K562 (cell line): Measurements from ENCODE around the gene GPS2. TPM values are rescaled to one million over a fixed set of nuclear protein-coding genes. Genes with fewer than 3 reads are reported as not detected.

Source experiments
- ATAC-seq: fragments of 200-7000 bp; cut with Tn5 transposase; 3 replicates; pipeline ENCODE4 v1.9.1; 2020; ENCODE audit warnings: moderate library complexity
- BruUV-seq: library from RNA; stranded (reverse); fragments of 400-500 nt; replicated peaks from 2 replicates; lab custom pipeline; 2021; lab: Mats Ljungman, UMichigan
- CTCF ChIA-PET: fragments of 300-600 bp; formaldehyde crosslinking; extraction: SDS; loops from one replicate; lab custom pipeline; 2021; ENCODE audit warnings: low intra/inter-chr PET ratio; lab: Yijun Ruan, JAX
- POLR2A ChIA-PET: fragments of 300-600, 350-650 bp; sonication (Branson Sonifier 250); formaldehyde crosslinking; extraction: SDS; loops from one replicate; lab custom pipeline; 2021; ENCODE audit warnings: antibody characterized with exemption, inconsistent platforms; lab: Yijun Ruan, JAX
- DNase-seq, 4 experiments: peaks; one replicate each; pipeline versions ENCODE4 v3.0.0 to v3.0.0-alpha.2; 2011 to 2018; ENCODE audit warnings: low spot score in 3 of 4, mixed read lengths in 3 of 4; ENCODE audit errors: extremely low read depth in 1 of 4
- FAIRE-seq: peaks from 2 replicates; lab custom pipeline; 2011; peaks lifted over from hg19 to GRCh38; lab: Jason Lieb, UNC
- H2AFZ ChIP-seq: 2 replicates; pipeline ENCODE4 v1.6.0; 2011; ENCODE audit warnings: low read depth, low read length, control low read depth, inconsistent platforms
- H3K27ac ChIP-seq: fragments of 200-600 bp; 3 replicates; pipeline ENCODE4 v1.8.0; 2011; ENCODE audit warnings: low read depth, mild to moderate bottlenecking, control low read depth, inconsistent platforms, low read length, moderate library complexity, mixed read lengths; ENCODE audit errors: extremely low read depth
- H3K27me3 ChIP-seq, 2 experiments: fragments of 300-600 bp in 1 of 2; 2 replicates in 1 of 2; 3 replicates in 1 of 2; pipeline versions ENCODE4 v1.6.0 to v1.8.0; 2011; ENCODE audit warnings: inconsistent platforms in 2 of 2, low read length in 2 of 2, mild to moderate bottlenecking in 1 of 2, mixed read lengths in 1 of 2, moderate library complexity in 1 of 2; ENCODE audit not compliant: control insufficient read depth in 2 of 2, insufficient read depth in 2 of 2
- H3K36me3 ChIP-seq: fragments of 300-600 bp; 3 replicates; pipeline ENCODE4 v1.8.0; 2011; ENCODE audit warnings: mild to moderate bottlenecking, low read length, inconsistent platforms; ENCODE audit not compliant: control insufficient read depth, insufficient read depth
- H3K4me1 ChIP-seq, 2 experiments: fragments of 200-600 bp in 1 of 2; replicated peaks in 1 of 2; 2 replicates in 1 of 2; 3 replicates in 1 of 2; pipeline versions ENCODE4 v1.5.1 to v1.8.0; 2011; ENCODE audit warnings: inconsistent platforms in 2 of 2, low read length in 2 of 2, mild to moderate bottlenecking in 1 of 2, mixed read lengths in 1 of 2, moderate library complexity in 1 of 2; ENCODE audit not compliant: control insufficient read depth in 2 of 2, insufficient read depth in 2 of 2
- H3K4me2 ChIP-seq: 2 replicates; pipeline ENCODE4 v1.6.1; 2011; ENCODE audit warnings: low read length, control low read depth, inconsistent platforms, mixed read lengths; ENCODE audit not compliant: insufficient read depth
- H3K4me3 ChIP-seq: fragments of 200-600 bp; sonication (generic), shearing (Covaris generic); 2 replicates; pipeline ENCODE4 v1.5.1; 2016; ENCODE audit warnings: control low read depth, inconsistent platforms
- H3K79me2 ChIP-seq: fragments of 200-600 bp; 3 replicates; pipeline ENCODE4 v1.8.0; 2011; ENCODE audit warnings: low read length, inconsistent platforms; ENCODE audit not compliant: control insufficient read depth, insufficient read depth
- H3K9ac ChIP-seq, 2 experiments: 2 replicates each; pipeline versions ENCODE4 v1.6.0 to v1.6.1; 2011; ENCODE audit warnings: low read depth in 2 of 2, low read length in 2 of 2, control low read depth in 1 of 2, inconsistent platforms in 1 of 2, mild to moderate bottlenecking in 1 of 2, mixed read lengths in 1 of 2; ENCODE audit not compliant: insufficient read depth in 1 of 2
- H3K9me1 ChIP-seq: one replicate; pipeline ENCODE4 v1.6.0; 2011; ENCODE audit warnings: inconsistent platforms, mild to moderate bottlenecking, low read length, moderate library complexity; ENCODE audit not compliant: control insufficient read depth, insufficient read depth
- H3K9me3 ChIP-seq: replicated peaks from 2 replicates; pipeline ENCODE4 v1.5.1; 2011; ENCODE audit warnings: low read depth, low read length, inconsistent platforms; ENCODE audit not compliant: control insufficient read depth, insufficient read depth
- H4K20me1 ChIP-seq: replicated peaks from 2 replicates; pipeline ENCODE4 v1.6.1; 2011; ENCODE audit warnings: low read length, inconsistent platforms, mixed read lengths; ENCODE audit not compliant: control insufficient read depth, insufficient read depth
- CEBPG ChIP-seq, 3 experiments: fragments of 200-800 bp in 1 of 3; sonication (Bioruptor generic) in 1 of 3; sonication (generic) in 1 of 3; formaldehyde crosslinking in 1 of 3; IDR thresholded peaks in 2 of 3; conservative IDR thresholded peaks in 1 of 3; 2 replicates each; pipeline versions ENCODE4 v1.6.1 to v1.8.0; 2016 to 2022; ENCODE audit warnings: missing compliant biosample characterization in 2 of 3, missing genetic modification characterization in 2 of 3, mild to moderate bottlenecking in 1 of 3, missing genetic modification reagents in 1 of 3
- POLR2G ChIP-seq: fragments of 200-400 bp; formaldehyde crosslinking; IDR thresholded peaks from 2 replicates; pipeline ENCODE4 v1.6.1; 2017; ENCODE audit warnings: low read depth, mild to moderate bottlenecking, antibody characterized with exemption, low read length, moderate library complexity
- PTRF ChIP-seq: fragments of 450-650 bp; IDR thresholded peaks from 2 replicates; pipeline ENCODE4 v1.6.1; 2016; ENCODE audit warnings: mild to moderate bottlenecking, missing genetic modification characterization, missing compliant biosample characterization
- RBM34 ChIP-seq: fragments of 200-400 bp; formaldehyde crosslinking; IDR thresholded peaks from 2 replicates; pipeline ENCODE4 v1.6.1; 2018; ENCODE audit warnings: low read length, borderline replicate concordance; ENCODE audit not compliant: insufficient read depth
- VEZF1 ChIP-seq: fragments of 200-800 bp; sonication (Bioruptor generic); IDR thresholded peaks from 2 replicates; pipeline ENCODE4 v1.6.1; 2017; ENCODE audit warnings: missing genetic modification characterization, missing compliant biosample characterization
- ZNF224 ChIP-seq: sonication (generic); formaldehyde crosslinking; IDR thresholded peaks from 2 replicates; pipeline ENCODE4 v1.8.0; 2022; ENCODE audit warnings: mild to moderate bottlenecking, missing genetic modification reagents
- ZNF77 ChIP-seq: fragments of 250-450 bp; sonication (Bioruptor Pico); IDR thresholded peaks from 2 replicates; pipeline ENCODE4 v1.5.0; 2020
- WGBS: fragments of 100-300 bp; shearing (Covaris generic); methylation state at CpG from one replicate; pipeline ENCODE4 v1.1.6; 2016; ENCODE audit warnings: low coverage, mixed read lengths; ENCODE audit not compliant: insufficient coverage; ENCODE audit errors: missing lambda C conversion rate; 5-methylcytosine and 5-hydroxymethylcytosine counted together
- in situ Hi-C: fragments of 300-500 bp; cut with MboI; formaldehyde crosslinking; loops from 4 replicates; pipeline ENCODE4 v1.15.0; 2018; ENCODE audit warnings: inconsistent platforms, mixed read lengths
- intact Hi-C: fragments of 100-400 bp; cut with micrococcal nuclease; formaldehyde crosslinking; loops from 2 replicates; pipeline ENCODE4 v1.14.2; 2022
- polyA plus RNA-seq, 8 experiments: library from polyadenylated mRNA; depleted of rRNA in 4 of 8; stranded (reverse) in 5 of 8; unstranded in 3 of 8; fragments of >200 nt; fragmentation: Nextera tagmentation in 2 of 8; fragmentation: Illumina TruSeq in 1 of 8; extraction: Ambion mirVana in 2 of 8; extraction: Trizol in 1 of 8; gene quantifications; 2 replicates each; pipeline versions ENCODE4 v1.2.1 to v1.2.3, GENCODE V29; 2011 to 2014; ENCODE audit warnings: inconsistent platforms in 1 of 8, missing spikeins in 1 of 8
- total RNA-seq, 7 experiments: library from RNA; depleted of rRNA in 6 of 7; stranded (reverse); fragments of >200 nt in 6 of 7; fragmentation: Illumina TruSeq in 2 of 7; extraction: Trizol in 2 of 7; gene quantifications; 2 replicates each; pipeline versions ENCODE4 v1.2.1 to v1.2.3, GENCODE V29; 2011 to 2021; ENCODE audit warnings: low replicate concordance in 1 of 7
- TF ChIP-seq, protein P1 (sequence below), 3 experiments: IDR thresholded peaks in 2 of 3; conservative IDR thresholded peaks in 1 of 3; 2 replicates each; pipeline ENCODE4 v1.5.1; 2011 to 2012; ENCODE audit warnings: low read length in 3 of 3, mild to moderate bottlenecking in 3 of 3, control low read depth in 2 of 3, improper control_type of control experiment in 1 of 3, inconsistent platforms in 1 of 3, low read depth in 1 of 3, mixed read lengths in 1 of 3, moderate library complexity in 1 of 3; ENCODE audit not compliant: insufficient read depth in 2 of 3

GPS2 gene
- total and polyA plus RNA-seq, 9 of the 15 experiments (the other 6 are each of a cell fraction or from before 2014, with no cell fraction given): 18.3 to 75.7 (median 37.0) TPM

- no peak overlapping the region for H3K4me2 ChIP-seq
- no peak overlapping the region for H3K4me3 ChIP-seq
- peaks cover 0 to 26% of the 10 kb centered on the region in 2 experiments; a peak in 2 of 5 replicates for H3K4me1 ChIP-seq
- no peak for DNase-seq
- POLR2A ChIA-PET: interaction anchor here (0.7 to 1.2 kb wide), 4 partner anchors 8 to 344 kb away, joined by 3 to 4 read pairs (median 3); partner anchors contain the start of genes PLSCR3 and TP53
- intact Hi-C loops (no loop called here), in situ Hi-C loops (loop anchor here (5.0 kb wide), 1 partner anchor 61 kb away; the partner anchor contains the start of gene SLC2A4)
- 69% methylated on average over 10 of the region's 15 CpGs for WGBS
- H2AFZ ChIP-seq: no peak overlapping the region
- H3K9ac ChIP-seq: no peak overlapping the region
- no peak for ATAC-seq
- no peak for FAIRE-seq
- H3K9me1 ChIP-seq: no peaks in the 10 kb centered on the region
- CTCF ChIA-PET: interaction anchor here (3.8 kb wide), 1 partner anchor 63 kb away, joined by 32 read pairs; the partner anchor contains the start of gene SLC2A4
- no peaks in the 10 kb centered on the region for H3K36me3 ChIP-seq
- no peak overlapping the region for H3K27ac ChIP-seq
- H4K20me1 ChIP-seq: no peaks in the 10 kb centered on the region
- H3K27me3 ChIP-seq: no peaks in the 10 kb centered on the region
- no peaks in the 10 kb centered on the region for H3K79me2 ChIP-seq
- BruUV-seq: no TSS peak
- no peaks in the 10 kb centered on the region for H3K9me3 ChIP-seq
- TF ChIP-seq ZNF224 (CRISPR knock-in tag): no peak
- TF ChIP-seq CEBPG (CRISPR knock-in tag; IDR thresholded peaks at IDR 0.05): no peak
- TF ChIP-seq CEBPG (tag; conservative IDR thresholded peaks at IDR 0.05 in 1 of 2, IDR thresholded peaks at IDR 0.05 in 1 of 2): no peak
- TF ChIP-seq, protein P1, sequence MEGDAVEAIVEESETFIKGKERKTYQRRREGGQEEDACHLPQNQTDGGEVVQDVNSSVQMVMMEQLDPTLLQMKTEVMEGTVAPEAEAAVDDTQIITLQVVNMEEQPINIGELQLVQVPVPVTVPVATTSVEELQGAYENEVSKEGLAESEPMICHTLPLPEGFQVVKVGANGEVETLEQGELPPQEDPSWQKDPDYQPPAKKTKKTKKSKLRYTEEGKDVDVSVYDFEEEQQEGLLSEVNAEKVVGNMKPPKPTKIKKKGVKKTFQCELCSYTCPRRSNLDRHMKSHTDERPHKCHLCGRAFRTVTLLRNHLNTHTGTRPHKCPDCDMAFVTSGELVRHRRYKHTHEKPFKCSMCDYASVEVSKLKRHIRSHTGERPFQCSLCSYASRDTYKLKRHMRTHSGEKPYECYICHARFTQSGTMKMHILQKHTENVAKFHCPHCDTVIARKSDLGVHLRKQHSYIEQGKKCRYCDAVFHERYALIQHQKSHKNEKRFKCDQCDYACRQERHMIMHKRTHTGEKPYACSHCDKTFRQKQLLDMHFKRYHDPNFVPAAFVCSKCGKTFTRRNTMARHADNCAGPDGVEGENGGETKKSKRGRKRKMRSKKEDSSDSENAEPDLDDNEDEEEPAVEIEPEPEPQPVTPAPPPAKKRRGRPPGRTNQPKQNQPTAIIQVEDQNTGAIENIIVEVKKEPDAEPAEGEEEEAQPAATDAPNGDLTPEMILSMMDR (IDR thresholded peaks at IDR 0.05 in 2 of 3, conservative IDR thresholded peaks at IDR 0.05 in 1 of 3; ENCODE audit: insufficient read depth in 2 of 3, low read depth in 1 of 3, low read length in 3 of 3): no peak
- no peak for TF ChIP-seq VEZF1 (CRISPR knock-in tag)
- no peak for TF ChIP-seq PTRF
- TF ChIP-seq RBM34: no peak
- TF ChIP-seq POLR2G: 0 out of 2 replicates have a peak, but pooled peaks have one; percentile 11
- no peak for TF ChIP-seq ZNF77 (CRISPR knock-in tag)
Observed at GRCh38 chr17:7343250-7343649, 28.1 kb upstream of the GPS2 start.
